ENCODE results near the gene IDH1.

DNA sequence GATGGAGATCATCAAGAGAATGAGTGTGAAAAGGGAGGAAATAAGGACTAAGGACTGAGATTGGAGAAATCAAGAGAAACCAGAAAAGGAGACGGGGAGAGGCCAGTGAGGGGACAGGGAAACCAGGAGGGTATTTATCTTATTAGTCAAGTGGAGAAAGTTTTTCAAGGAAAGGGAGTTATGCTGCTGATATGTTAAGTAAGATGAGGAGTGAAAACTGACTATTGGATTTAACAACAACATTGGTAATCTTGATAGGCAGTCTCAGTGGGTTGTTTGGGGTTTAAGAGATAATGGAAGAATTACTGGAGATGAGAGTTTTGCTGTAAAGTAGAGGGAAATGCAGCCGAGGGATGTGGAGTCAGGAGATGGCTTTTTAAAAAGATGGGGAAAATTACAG, 41.7 kb upstream of the IDH1 start:
- TF ChIP-seq POLR2A (IDR thresholded peaks at IDR 0.05) (no peak), CTCF (IDR thresholded peaks at IDR 0.05) (no peak)

Measured in prostate gland (tissue), 2 donors.